H9 (cell line): ENCODE results near the gene HBP1. TPM values are rescaled to one million over a fixed set of nuclear protein-coding genes. Genes with fewer than 3 reads are reported as not detected.

Experiments used
- DNase-seq: peaks from one replicate; pipeline ENCODE4 v3.0.0-alpha.2; 2017
- H2AFZ ChIP-seq: one replicate; pipeline ENCODE4 v1.6.1; 2013; ENCODE audit warnings: mild to moderate bottlenecking, low read length, control low read depth, moderate library complexity
- H2AK5ac ChIP-seq: 2 replicates; pipeline ENCODE4 v1.6.1; 2013; ENCODE audit warnings: low read length, control low read depth, mixed read lengths; ENCODE audit not compliant: insufficient read length
- H2BK120ac ChIP-seq: one replicate; pipeline ENCODE4 v1.6.1; 2013; ENCODE audit warnings: low read depth, mild to moderate bottlenecking, low read length, control low read depth, inconsistent platforms; ENCODE audit not compliant: poor library complexity, severe bottlenecking
- H2BK12ac ChIP-seq: 2 replicates; pipeline ENCODE4 v1.6.1; 2013; ENCODE audit warnings: low read length, control low read depth, mixed read lengths, low read depth; ENCODE audit not compliant: insufficient read length
- H2BK15ac ChIP-seq: 2 replicates; pipeline ENCODE4 v1.6.1; 2013; ENCODE audit warnings: low read depth, low read length, control low read depth
- H2BK20ac ChIP-seq: one replicate; pipeline ENCODE4 v1.6.1; 2013; ENCODE audit warnings: low read depth, mild to moderate bottlenecking, low read length, control low read depth, inconsistent platforms; ENCODE audit not compliant: poor library complexity, severe bottlenecking
- H2BK5ac ChIP-seq: 2 replicates; pipeline ENCODE4 v1.6.1; 2013; ENCODE audit warnings: low read length, control low read depth, mixed read lengths; ENCODE audit not compliant: insufficient read length
- H3K14ac ChIP-seq: 2 replicates; pipeline ENCODE4 v1.6.1; 2013; ENCODE audit warnings: low read length, control low read depth; ENCODE audit not compliant: insufficient read depth
- H3K18ac ChIP-seq: 2 replicates; pipeline ENCODE4 v1.6.1; 2013; ENCODE audit warnings: low read depth, mild to moderate bottlenecking, mixed read lengths, low read length, control low read depth; ENCODE audit not compliant: insufficient read length
- H3K23ac ChIP-seq: 2 replicates; pipeline ENCODE4 v1.6.1; 2013; ENCODE audit warnings: low read length, control low read depth, mixed read lengths, low read depth; ENCODE audit not compliant: insufficient read length
- H3K23me2 ChIP-seq: 2 replicates; pipeline ENCODE4 v1.6.1; 2013; ENCODE audit warnings: low read depth, mild to moderate bottlenecking, mixed read lengths, low read length, control low read depth; ENCODE audit not compliant: insufficient read length, poor library complexity, severe bottlenecking
- H3K27ac ChIP-seq: 2 replicates; pipeline ENCODE4 v1.5.1; 2013; ENCODE audit warnings: low read length, control low read depth, mixed read lengths, low read depth; ENCODE audit not compliant: insufficient read length
- H3K27me3 ChIP-seq: 2 replicates; pipeline ENCODE4 v1.6.1; 2013; ENCODE audit warnings: low read length, control low read depth, inconsistent platforms; ENCODE audit not compliant: insufficient read depth
- H3K4ac ChIP-seq: 2 replicates; pipeline ENCODE4 v1.6.1; 2013; ENCODE audit warnings: low read depth, mild to moderate bottlenecking, control low read depth, inconsistent platforms, low read length, moderate library complexity
- H3K4me1 ChIP-seq: 2 replicates; pipeline ENCODE4 v1.6.1; 2013; ENCODE audit warnings: low read length, control low read depth, inconsistent platforms; ENCODE audit not compliant: insufficient read depth
- H3K4me2 ChIP-seq: 2 replicates; pipeline ENCODE4 v1.6.1; 2013; ENCODE audit warnings: low read length, control low read depth, mixed read lengths; ENCODE audit not compliant: insufficient read length, insufficient read depth
- H3K56ac ChIP-seq: 2 replicates; pipeline ENCODE4 v1.6.1; 2013; ENCODE audit warnings: low read depth, mild to moderate bottlenecking, mixed read lengths, low read length, control low read depth; ENCODE audit not compliant: insufficient read length
- H3K79me1 ChIP-seq: 2 replicates; pipeline ENCODE4 v1.6.1; 2013; ENCODE audit warnings: low read depth, mild to moderate bottlenecking, moderate library complexity, low read length, control low read depth, inconsistent platforms; ENCODE audit not compliant: insufficient read depth, poor library complexity, severe bottlenecking
- H3K79me2 ChIP-seq: 2 replicates; pipeline ENCODE4 v1.6.1; 2013; ENCODE audit warnings: low read length, control low read depth, inconsistent platforms; ENCODE audit not compliant: insufficient read depth
- H3K9ac ChIP-seq: 2 replicates; pipeline ENCODE4 v1.6.1; 2013; ENCODE audit warnings: low read length, control low read depth, mixed read lengths; ENCODE audit not compliant: insufficient read length; ENCODE audit errors: extremely low read depth
- H3K9me3 ChIP-seq: one replicate; pipeline ENCODE4 v1.6.1; 2013; ENCODE audit warnings: low read depth, low read length, inconsistent platforms; ENCODE audit not compliant: control insufficient read depth
- H3T11ph ChIP-seq: one replicate; pipeline ENCODE4 v1.6.1; 2013; ENCODE audit warnings: mild to moderate bottlenecking, low read length, control low read depth, inconsistent platforms
- H4K20me1 ChIP-seq: one replicate; pipeline ENCODE4 v1.6.1; 2013; ENCODE audit not compliant: control insufficient read depth, insufficient read length, insufficient read depth
- H4K5ac ChIP-seq: 2 replicates; pipeline ENCODE4 v1.6.1; 2013; ENCODE audit warnings: low read depth, mild to moderate bottlenecking, mixed read lengths, low read length, control low read depth; ENCODE audit not compliant: insufficient read length
- H4K8ac ChIP-seq: replicated peaks from 2 replicates; pipeline ENCODE4 v1.6.1; 2013; ENCODE audit warnings: low read length, control low read depth, mixed read lengths, low read depth; ENCODE audit not compliant: insufficient read length
- H4K91ac ChIP-seq: 2 replicates; pipeline ENCODE4 v1.6.1; 2013; ENCODE audit warnings: low read depth, mild to moderate bottlenecking, moderate library complexity, mixed read lengths, low read length, control low read depth; ENCODE audit not compliant: insufficient read length
- H3K27ac Mint-ChIP-seq, 3 experiments: 2 replicates in 2 of 3; 3 replicates in 1 of 3; pipeline ENCODE4 v1.8.0; 2020 to 2021; ENCODE audit warnings: mixed read lengths in 3 of 3, mild to moderate bottlenecking in 1 of 3, moderate library complexity in 1 of 3
- H3K27me3 Mint-ChIP-seq: 2 replicates; pipeline ENCODE4 v1.8.0; 2021; ENCODE audit warnings: low read depth, mild to moderate bottlenecking, moderate library complexity, mixed read lengths
- H3K36me3 Mint-ChIP-seq, 3 experiments: 2 replicates in 2 of 3; 3 replicates in 1 of 3; pipeline ENCODE4 v1.8.0; 2020 to 2021; ENCODE audit warnings: low read depth in 3 of 3, mixed read lengths in 3 of 3; ENCODE audit not compliant: insufficient read depth in 1 of 3
- H3K4me1 Mint-ChIP-seq, 2 experiments: 2 replicates each; pipeline ENCODE4 v1.8.0; 2020; ENCODE audit warnings: mixed read lengths in 2 of 2
- H3K4me3 Mint-ChIP-seq, 2 experiments: 2 replicates in 1 of 2; 3 replicates in 1 of 2; pipeline ENCODE4 v1.8.0; 2020 to 2021; ENCODE audit warnings: mild to moderate bottlenecking in 2 of 2, mixed read lengths in 2 of 2, moderate library complexity in 1 of 2
- H3K9me3 Mint-ChIP-seq, 2 experiments: 2 replicates in 1 of 2; 3 replicates in 1 of 2; pipeline ENCODE4 v1.8.0; 2020; ENCODE audit warnings: mild to moderate bottlenecking in 2 of 2, mixed read lengths in 2 of 2, moderate library complexity in 1 of 2
- WGBS: extraction: QIAGEN DNeasy Blood & Tissue Kit; methylation state at CpG from one replicate; pipeline ENCODE4 v1.1.7; 2013; ENCODE audit warnings: missing lambda C conversion rate, low lambda C conversion rate, mixed read lengths; ENCODE audit not compliant: insufficient read length; ENCODE audit errors: extremely low coverage; 5-methylcytosine and 5-hydroxymethylcytosine counted together
- total RNA-seq: library from RNA; stranded (reverse); gene quantifications from 2 replicates; pipeline ENCODE4 v1.2.1, GENCODE V29; 2021
- TF ChIP-seq, protein P1 (sequence below): fragments of 200-600 bp; sonication (generic); conservative IDR thresholded peaks from 3 replicates; pipeline ENCODE4 v1.8.0; 2021; ENCODE audit warnings: antibody characterized with exemption, mild to moderate bottlenecking

HBP1 gene
- total RNA-seq, 1 experiment from 2014 or later, result 27.6 TPM

DNA sequence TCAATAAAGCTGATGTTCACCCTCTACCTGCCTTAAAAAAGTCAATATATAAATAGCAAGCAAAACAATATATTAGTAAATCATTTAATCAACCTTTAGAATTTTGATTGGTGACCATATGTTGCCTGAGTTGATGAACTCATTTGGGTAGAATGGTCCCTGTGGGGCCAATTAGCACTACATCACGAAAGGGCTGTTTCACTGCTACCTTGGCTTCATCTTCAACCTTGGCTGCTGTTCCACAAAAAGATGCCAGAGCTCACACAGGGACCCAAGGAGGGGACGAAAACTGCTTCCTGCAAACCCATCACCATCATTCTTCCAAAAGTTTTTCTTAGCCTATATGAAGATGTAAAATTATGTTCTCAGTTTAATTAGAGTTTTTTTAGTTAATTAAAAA lies 35.4 kb upstream of the HBP1 start:
- Mint-ChIP-seq H3K27ac (no peak overlapping the region), H3K4me3 (no peak overlapping the region), H3K27me3 (no peaks in the 10 kb centered on the region), H3K36me3 (peaks cover 0 to 19% (median 2%) of the 10 kb centered on the region in 3 experiments; a peak in 4 of 7 replicates), H3K4me1 (peaks cover 29 to 30% of the 10 kb centered on the region in 2 experiments), H3K9me3 (peaks cover 7 to 10% of the 10 kb centered on the region in 2 experiments; a peak in 4 of 5 replicates)
- Histone ChIP-seq H3K9ac (no peak overlapping the region), H3K18ac (no peak overlapping the region), H3K23ac (no peak overlapping the region), H3K9me3 (no peaks in the 10 kb centered on the region), H2BK5ac (no peak overlapping the region), H2BK12ac (no peak overlapping the region), H3K14ac (no peak overlapping the region), H3K56ac (no peak overlapping the region), H2BK20ac (no peak overlapping the region), H3K4me2 (no peak overlapping the region), H4K5ac (no peak overlapping the region), H2AK5ac (no peak overlapping the region), H4K91ac (no peak overlapping the region), H2AFZ (no peak overlapping the region), H3K23me2 (no peaks in the 10 kb centered on the region), H3K27ac (no peak overlapping the region), H3K79me1 (no peaks in the 10 kb centered on the region), H3T11ph (no peak overlapping the region), H4K20me1 (no peaks in the 10 kb centered on the region), H4K8ac (no peak overlapping the region), H3K4ac (no peak overlapping the region), H3K27me3 (no peaks in the 10 kb centered on the region), H3K79me2 (no peaks in the 10 kb centered on the region), H2BK120ac (no peak overlapping the region), H2BK15ac (no peak overlapping the region), H3K4me1 (no peaks in the 10 kb centered on the region; the same call in none of the 2 replicates)
- TF ChIP-seq, protein P1, sequence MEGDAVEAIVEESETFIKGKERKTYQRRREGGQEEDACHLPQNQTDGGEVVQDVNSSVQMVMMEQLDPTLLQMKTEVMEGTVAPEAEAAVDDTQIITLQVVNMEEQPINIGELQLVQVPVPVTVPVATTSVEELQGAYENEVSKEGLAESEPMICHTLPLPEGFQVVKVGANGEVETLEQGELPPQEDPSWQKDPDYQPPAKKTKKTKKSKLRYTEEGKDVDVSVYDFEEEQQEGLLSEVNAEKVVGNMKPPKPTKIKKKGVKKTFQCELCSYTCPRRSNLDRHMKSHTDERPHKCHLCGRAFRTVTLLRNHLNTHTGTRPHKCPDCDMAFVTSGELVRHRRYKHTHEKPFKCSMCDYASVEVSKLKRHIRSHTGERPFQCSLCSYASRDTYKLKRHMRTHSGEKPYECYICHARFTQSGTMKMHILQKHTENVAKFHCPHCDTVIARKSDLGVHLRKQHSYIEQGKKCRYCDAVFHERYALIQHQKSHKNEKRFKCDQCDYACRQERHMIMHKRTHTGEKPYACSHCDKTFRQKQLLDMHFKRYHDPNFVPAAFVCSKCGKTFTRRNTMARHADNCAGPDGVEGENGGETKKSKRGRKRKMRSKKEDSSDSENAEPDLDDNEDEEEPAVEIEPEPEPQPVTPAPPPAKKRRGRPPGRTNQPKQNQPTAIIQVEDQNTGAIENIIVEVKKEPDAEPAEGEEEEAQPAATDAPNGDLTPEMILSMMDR, result no peak
- WGBS, result no CpG with 5 or more reads among the region's 2 CpGs
- DNase-seq, result no peak
